Common myeloid progenitor, CD34-positive (primary cell): Measurements from ENCODE around the gene NCR1.

ENCODE experiments used
- CTCF ChIA-PET: fragments of 350-600 bp; sonication (Branson Sonifier 250); formaldehyde crosslinking; loops from one replicate; lab custom pipeline; 2021; ENCODE audit warnings: antibody characterized with exemption; lab: Charles Lee
- POLR2A ChIA-PET: fragments of 350-600 bp; sonication (Branson Sonifier 250); formaldehyde crosslinking; loops from one replicate; lab custom pipeline; 2021; ENCODE audit warnings: antibody characterized with exemption; lab: Charles Lee
- DNase-seq, 3 donors: peaks; one replicate each; pipeline versions ENCODE4 v3.0.0 to v3.0.0-alpha.2; 2013
- H3K27ac ChIP-seq, 2 experiments: 1 replicate in 1 of 2; 2 replicates in 1 of 2; pipeline ENCODE4 v1.7.0; 2013; ENCODE audit warnings: inconsistent platforms in 2 of 2, low read length in 2 of 2, mild to moderate bottlenecking in 2 of 2, low read depth in 1 of 2, moderate library complexity in 1 of 2; ENCODE audit not compliant: severe bottlenecking in 2 of 2, insufficient read depth in 1 of 2, poor library complexity in 1 of 2
- H3K27me3 ChIP-seq, 5 experiments: replicated peaks in 2 of 5; 1 replicate in 3 of 5; 2 replicates in 2 of 5; pipeline versions ENCODE4 v1.6.1 to v1.7.0; 2013; ENCODE audit warnings: low read length in 4 of 5, mild to moderate bottlenecking in 2 of 5, moderate library complexity in 2 of 5, inconsistent platforms in 1 of 5; ENCODE audit not compliant: insufficient read depth in 5 of 5, control insufficient read depth in 4 of 5
- H3K36me3 ChIP-seq, 4 experiments: 1 replicate in 2 of 4; 2 replicates in 2 of 4; pipeline versions ENCODE4 v1.6.1 to v1.7.0; 2013; ENCODE audit warnings: low read length in 3 of 4, control low read depth in 1 of 4, mild to moderate bottlenecking in 1 of 4; ENCODE audit not compliant: control insufficient read depth in 4 of 4, insufficient read depth in 4 of 4
- H3K4me1 ChIP-seq, 4 experiments: 1 replicate in 3 of 4; 2 replicates in 1 of 4; pipeline versions ENCODE4 v1.6.1 to v1.7.1; 2013; ENCODE audit warnings: low read length in 3 of 4, mild to moderate bottlenecking in 3 of 4, control low read depth in 1 of 4, inconsistent platforms in 1 of 4, moderate library complexity in 1 of 4; ENCODE audit not compliant: control insufficient read depth in 4 of 4, insufficient read depth in 4 of 4; ENCODE audit errors: control extremely low read depth in 1 of 4
- H3K4me3 ChIP-seq, 7 experiments: 1 replicate in 4 of 7; 2 replicates in 3 of 7; pipeline versions ENCODE4 v1.5.1 to v1.7.0; 2013; ENCODE audit warnings: mild to moderate bottlenecking in 7 of 7, low read length in 6 of 7, moderate library complexity in 6 of 7, inconsistent platforms in 2 of 7, low read depth in 2 of 7, control low read depth in 1 of 7; ENCODE audit not compliant: insufficient read depth in 4 of 7, control insufficient read depth in 1 of 7; ENCODE audit errors: extremely low read depth in 1 of 7
- H3K9me3 ChIP-seq, 5 experiments: 1 replicate in 4 of 5; 2 replicates in 1 of 5; pipeline versions ENCODE4 v1.6.1 to v1.7.1; 2013; ENCODE audit warnings: low read length in 4 of 5, mild to moderate bottlenecking in 2 of 5, inconsistent platforms in 1 of 5, low read depth in 1 of 5, moderate library complexity in 1 of 5; ENCODE audit not compliant: control insufficient read depth in 4 of 5, insufficient read depth in 2 of 5; ENCODE audit errors: control extremely low read depth in 1 of 5
- WGBS: methylation state at CpG from one replicate; pipeline ENCODE4 v1.1.5; 2013; ENCODE audit not compliant: insufficient coverage; 5-methylcytosine and 5-hydroxymethylcytosine counted together

Gene NCR1

DNA sequence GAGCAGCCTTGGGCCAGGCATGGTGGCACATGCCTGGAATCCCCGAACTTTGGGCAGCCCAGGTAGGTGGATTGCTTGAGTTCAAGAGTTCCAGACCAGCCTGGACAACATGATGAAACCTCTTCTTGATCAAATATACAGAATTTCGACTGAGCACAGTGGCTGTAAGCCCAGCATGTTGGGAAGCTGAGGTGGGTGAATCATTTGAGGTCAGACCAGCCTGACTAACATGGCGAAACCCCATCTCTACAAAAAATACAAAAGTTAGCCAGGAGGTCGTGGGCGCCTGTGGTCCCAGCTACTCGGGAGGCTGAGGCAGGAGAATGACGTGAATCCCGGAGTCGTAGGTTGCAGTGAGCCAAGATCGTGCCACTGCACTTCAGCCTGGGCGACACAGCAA, 49.4 kb downstream of the NCR1 start:
- WGBS, result 97% methylated on average over 11 of the region's 11 CpGs
- no peak for DNase-seq
- CTCF ChIA-PET, result no interaction called here
- Histone ChIP-seq H3K27me3 (no peaks in the 10 kb centered on the region), H3K36me3 (no peaks in the 10 kb centered on the region), H3K9me3 (no peaks in the 10 kb centered on the region), H3K4me1 (peaks cover 0 to 41% (median 28%) of the 10 kb centered on the region in 4 experiments), H3K4me3 (no peak overlapping the region), H3K27ac (no peak overlapping the region)
- POLR2A ChIA-PET, result no interaction called here

DNA sequence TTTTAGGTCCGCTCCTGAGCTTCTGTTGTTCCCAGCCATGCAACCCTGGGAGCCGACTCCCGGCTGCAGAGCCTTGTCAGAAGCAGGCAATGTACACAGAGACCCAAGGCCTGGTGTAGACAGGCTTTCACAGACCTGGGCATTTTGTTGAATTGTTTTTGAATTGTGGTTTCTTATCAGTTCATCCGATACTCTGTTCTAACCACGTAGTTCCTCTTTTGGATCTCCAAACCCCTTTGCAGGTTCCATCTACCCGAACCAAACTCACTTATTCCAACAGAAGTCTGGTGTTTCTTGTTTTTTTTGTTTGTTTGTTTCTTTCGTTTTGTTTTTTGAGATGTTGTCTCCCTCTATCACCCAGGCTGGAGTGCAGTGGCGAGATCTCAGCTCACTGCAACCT, 53.9 kb downstream of the NCR1 start:
- Histone ChIP-seq H3K36me3 (no peaks in the 10 kb centered on the region), H3K4me1 (peaks cover 0 to 25% (median 15%) of the 10 kb centered on the region in 4 experiments), H3K9me3 (no peaks in the 10 kb centered on the region), H3K4me3 (peak overlapping the region in 2 of 7 experiments; percentile 47 to 52), H3K27ac (no peak overlapping the region), H3K27me3 (no peaks in the 10 kb centered on the region)
- CTCF ChIA-PET, result no interaction called here
- DNase-seq, result peak; percentile 90 to 98 (median 96)
- WGBS, result 5% methylated on average over 4 of the region's 8 CpGs
- POLR2A ChIA-PET, result no interaction called here
